ENCODE data around the gene THSD4. TPM values are rescaled to one million over a fixed set of nuclear protein-coding genes. Genes with fewer than 3 reads are reported as not detected.

THSD4 gene
- total and polyA plus RNA-seq, 2 of the 8 experiments (the other 6 are each of a cell fraction or from before 2014, with no cell fraction given), result 2.5 to 6.2 TPM

DNA sequence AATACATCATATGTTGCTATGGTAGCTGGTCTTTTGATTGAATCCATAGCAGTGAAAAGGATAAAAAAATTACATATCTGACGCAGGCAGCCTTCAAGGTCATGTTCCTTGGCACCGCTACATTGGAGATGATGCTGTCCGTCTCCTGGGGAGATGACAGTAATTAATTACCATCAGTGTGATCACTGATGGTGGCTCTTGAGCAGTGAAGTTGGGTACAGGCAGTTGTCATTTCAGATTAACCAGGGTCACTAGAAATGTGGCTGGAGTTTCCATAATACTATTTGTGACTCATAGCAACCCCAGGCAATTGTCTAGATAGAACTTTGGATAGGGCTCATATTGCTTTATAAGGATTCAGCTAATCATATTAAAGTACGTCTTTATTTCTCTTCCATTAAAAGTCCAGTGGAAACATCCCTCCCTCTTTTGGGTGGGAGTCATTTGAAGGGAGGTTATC is 136.3 kb downstream of the THSD4 start:
- no peak overlapping the region for H3K14ac ChIP-seq (ENCODE audit: insufficient read length)
- no peaks in the 10 kb centered on the region for H3K79me1 ChIP-seq (ENCODE audit: low read depth, low read length)
- H4K8ac ChIP-seq (ENCODE audit: extremely low read depth, insufficient read depth, low read length), result no peak overlapping the region
- no peak overlapping the region for H3K9ac ChIP-seq (replicated peaks in 1 of 4; ENCODE audit: extremely low read depth in 1 of 4, low read depth in 3 of 4, low read length in 3 of 4)
- no peaks in the 10 kb centered on the region for H3K36me3 ChIP-seq (ENCODE audit: control insufficient read depth in 2 of 4, insufficient read depth in 4 of 4, low read length in 3 of 4)
- no peaks in the 10 kb centered on the region for H3K4me1 ChIP-seq (replicated peaks in 1 of 4; ENCODE audit: control insufficient read depth in 3 of 4, insufficient read depth in 4 of 4, low read length in 3 of 4)
- no peaks in the 10 kb centered on the region for H3K79me2 ChIP-seq (ENCODE audit: control insufficient read depth in 1 of 2, insufficient read depth in 2 of 2, low read length in 2 of 2)
- H3K27me3 ChIP-seq (replicated peaks in 1 of 4; ENCODE audit: control insufficient read depth in 3 of 4, extremely low read depth in 1 of 4, insufficient read depth in 3 of 4, low read length in 3 of 4), result no peaks in the 10 kb centered on the region; a peak in 1 of 7 replicates
- no peak overlapping the region for H2AK5ac ChIP-seq (ENCODE audit: low read depth, low read length)
- ChIA-PET POLR2A (ENCODE audit: partially characterized antibody) (interaction anchor here (1.6 kb wide), 1 partner anchor 12 kb away, joined by 4 read pairs; no protein-coding TSS in a partner anchor), CTCF (ENCODE audit: partially characterized antibody) (interaction anchor here (0.5 to 1.3 kb wide), 3 partner anchors 10 to 56 kb away, joined by 3 read pairs; no protein-coding TSS in a partner anchor)
- H2BK120ac ChIP-seq (replicated peaks; ENCODE audit: low read depth, low read length), result no peak overlapping the region
- H3K23me2 ChIP-seq (ENCODE audit: low read depth, low read length), result no peaks in the 10 kb centered on the region
- H2BK12ac ChIP-seq (ENCODE audit: low read depth, low read length), result no peak overlapping the region
- no peak for DNase-seq (ENCODE audit: low read depth in 1 of 2, low spot score in 2 of 2)
- no peaks in the 10 kb centered on the region for H3K9me3 ChIP-seq (ENCODE audit: insufficient read depth in 2 of 2, low read depth in 1 of 2, low read length in 1 of 2)
- no peak overlapping the region for H2BK5ac ChIP-seq (ENCODE audit: low read depth, low read length)
- H3K56ac ChIP-seq (replicated peaks; ENCODE audit: insufficient read length, low read depth, low read length), result no peak overlapping the region
- H3K23ac ChIP-seq (ENCODE audit: insufficient read length), result no peak overlapping the region
- H3K4ac ChIP-seq (replicated peaks; ENCODE audit: insufficient read length, low read depth, low read length), result no peak overlapping the region
- H3K18ac ChIP-seq (ENCODE audit: extremely low read depth, low read length), result no peak overlapping the region
- no peaks in the 10 kb centered on the region for H4K20me1 ChIP-seq (replicated peaks in 1 of 2; ENCODE audit: control insufficient read depth in 1 of 2, insufficient read depth in 2 of 2, low read length in 2 of 2)
- H3K27ac ChIP-seq (ENCODE audit: low read depth, low read length), result no peak overlapping the region
- H2AFZ ChIP-seq (ENCODE audit: low read length), result no peak overlapping the region
- FAIRE-seq, result no peak
- H4K5ac ChIP-seq (ENCODE audit: insufficient read length, low read depth, low read length), result no peak overlapping the region
- H2BK20ac ChIP-seq (ENCODE audit: low read length), result no peak overlapping the region
- no peak overlapping the region for H3K4me2 ChIP-seq (ENCODE audit: insufficient read depth in 1 of 2, low read depth in 2 of 2, low read length in 2 of 2)
- no peak overlapping the region for H4K91ac ChIP-seq (replicated peaks; ENCODE audit: insufficient read length, low read length)
- no peak overlapping the region for H2BK15ac ChIP-seq (ENCODE audit: low read length)
- WGBS, 2 experiments (ENCODE audit: extremely low coverage in 1 of 2, insufficient coverage in 1 of 2, insufficient read length in 1 of 2, insufficient replicate concordance in 2 of 2, low coverage in 1 of 2, low lambda C conversion rate in 2 of 2, missing lambda C conversion rate in 1 of 2), result 90% methylated on average over 4 of the region's 4 CpGs; no CpG with 5 or more reads in 1 of the 2 experiments
- no peak overlapping the region for H3K4me3 ChIP-seq (ENCODE audit: extremely low read depth in 1 of 4, insufficient read depth in 2 of 4, low read depth in 3 of 4, low read length in 4 of 4)
- no peak for TF ChIP-seq GTF2F1 (IDR thresholded peaks at IDR 0.05; ENCODE audit: borderline replicate concordance, low read depth, low read length)
- no peak for TF ChIP-seq RAD21 (IDR thresholded peaks at IDR 0.05 in 1 of 2, conservative IDR thresholded peaks at IDR 0.05 in 1 of 2; ENCODE audit: low read depth in 2 of 2, low read length in 2 of 2)
- TF ChIP-seq HDAC2 (IDR thresholded peaks at IDR 0.05; ENCODE audit: borderline replicate concordance in 1 of 2, low read depth in 2 of 2, low read length in 2 of 2), result no peak
- no peak for TF ChIP-seq TCF12 (IDR thresholded peaks at IDR 0.05; ENCODE audit: low read depth, low read length)
- no peak for TF ChIP-seq BCL11A (IDR thresholded peaks at IDR 0.05; ENCODE audit: low read depth in 2 of 2, low read length in 2 of 2)
- TF ChIP-seq POLR2A (IDR thresholded peaks at IDR 0.05; ENCODE audit: control extremely low read depth in 1 of 2, low read depth in 2 of 2, low read length in 2 of 2), result no peak
- no peak for TF ChIP-seq E2F6 (IDR thresholded peaks at IDR 0.05)
- no peak for TF ChIP-seq TEAD4 (IDR thresholded peaks at IDR 0.05; ENCODE audit: low read depth, low read length)
- no peak for TF ChIP-seq SP4 (IDR thresholded peaks at IDR 0.05; ENCODE audit: low read length)
- TF ChIP-seq EGR1 (IDR thresholded peaks at IDR 0.05; ENCODE audit: borderline replicate concordance, low read depth, low read length), result no peak
- no peak for TF ChIP-seq EP300 (IDR thresholded peaks at IDR 0.05; ENCODE audit: borderline replicate concordance in 1 of 2, low read depth in 2 of 2, low read length in 2 of 2)
- no peak for TF ChIP-seq BRCA1 (IDR thresholded peaks at IDR 0.05; ENCODE audit: low read depth, low read length)
- TF ChIP-seq CHD2 (IDR thresholded peaks at IDR 0.05; ENCODE audit: low read length), result no peak
- no peak for TF ChIP-seq SP2 (IDR thresholded peaks at IDR 0.05; ENCODE audit: low read length)

All from H1 (cell line).